PC-9 (cell line): ENCODE measurements around the gene TRDN.

Experiments used
- CTCF ChIP-seq: fragments of 200-600 bp; sonication (generic); conservative IDR thresholded peaks from 2 replicates; pipeline ENCODE4 v1.6.1; 2017; ENCODE audit warnings: mixed run types, antibody characterized with exemption, mild to moderate bottlenecking, moderate library complexity
- EZH2 ChIP-seq: fragments of 200-600 bp; sonication (generic); IDR thresholded peaks from 2 replicates; pipeline ENCODE4 v1.8.0; 2017; ENCODE audit warnings: antibody characterized with exemption, low read depth

GRCh38 chr6:123520217-123520616 lies 116.5 kb downstream of the TRDN start:
- TF ChIP-seq CTCF (no peak), EZH2 (no peak)
